Stimulated activated CD4-positive, alpha-beta T cell treated with anti-CD3 and anti-CD28 coated beads, Interleukin-12 subunit alpha, Interleukin-12 subunit beta, amount 100 ng/mL, for 24 hours (primary cell): ENCODE data around the gene NKX6-2.
"Not testable (repeated sequence)": the region's sequence is repeated elsewhere in the genome, so short reads cannot be mapped to it uniquely, and the experiment has no call there.

Experiments used
- DNase-seq, 2 experiments: peaks; one replicate each; pipeline ENCODE4 v3.0.0-alpha.2; 2020; ENCODE audit warnings: low read depth in 2 of 2

Gene NKX6-2

GRCh38 chr10:132755166-132755711 lies 30.7 kb downstream of the NKX6-2 start:
- DNase-seq: no peak

GRCh38 chr10:132754071-132754470 lies 31.9 kb downstream of the NKX6-2 start:
- DNase-seq: no peak

- no peak for DNase-seq
Measured at GRCh38 chr10:132753596-132753995, 32.4 kb downstream of the NKX6-2 start.

- no peak for DNase-seq
Measured at GRCh38 chr10:132752961-132753360, 33.0 kb downstream of the NKX6-2 start.

GRCh38 chr10:132752378-132752777 lies 33.6 kb downstream of the NKX6-2 start:
- DNase-seq: no peak

- no peak for DNase-seq
Measured at GRCh38 chr10:132750936-132751335, 35.0 kb downstream of the NKX6-2 start.

- DNase-seq: no peak
Measured at GRCh38 chr10:132749371-132749795, 36.6 kb downstream of the NKX6-2 start.

GRCh38 chr10:132748545-132749370 lies 37.2 kb downstream of the NKX6-2 start:
- no peak for DNase-seq

- no peak for DNase-seq
Measured at GRCh38 chr10:132748135-132748534, 37.8 kb downstream of the NKX6-2 start.

GRCh38 chr10:132746801-132747625 lies 38.9 kb downstream of the NKX6-2 start:
- no peak for DNase-seq

GRCh38 chr10:132746386-132746785 lies 39.6 kb downstream of the NKX6-2 start:
- DNase-seq: no peak

- no peak for DNase-seq
Measured at GRCh38 chr10:132745971-132746370, 40.0 kb downstream of the NKX6-2 start.

GRCh38 chr10:132745511-132745910 lies 40.4 kb downstream of the NKX6-2 start:
- no peak for DNase-seq

- no peak for DNase-seq
Measured at GRCh38 chr10:132744839-132745238, 41.1 kb downstream of the NKX6-2 start.

- DNase-seq: no peak
Measured at GRCh38 chr10:132743925-132744490, 41.9 kb downstream of the NKX6-2 start.

- DNase-seq: not testable (repeated sequence)
Measured at GRCh38 chr10:132743196-132743924, 42.6 kb downstream of the NKX6-2 start.

- no peak for DNase-seq
Measured at GRCh38 chr10:132742837-132743194, 43.1 kb downstream of the NKX6-2 start.

- DNase-seq: no peak
Measured at GRCh38 chr10:132742167-132742836, 43.6 kb downstream of the NKX6-2 start.

- no peak for DNase-seq
Measured at GRCh38 chr10:132740588-132740987, 45.4 kb downstream of the NKX6-2 start.

GRCh38 chr10:132739225-132739613 lies 46.7 kb downstream of the NKX6-2 start:
- no peak for DNase-seq
